Keratinocyte (primary cell): ENCODE data around the gene GCHFR. TPM values are rescaled to one million over a fixed set of nuclear protein-coding genes. Genes with fewer than 3 reads are reported as not detected.

Experiments
- DNase-seq: peaks from one replicate; pipeline ENCODE4 v3.0.0-alpha.2; 2011; ENCODE audit warnings: low read depth, missing footprints, low spot score
- FAIRE-seq: peaks from 2 replicates; lab custom pipeline; 2011; peaks lifted over from hg19 to GRCh38; lab: Jason Lieb, UNC
- H2AFZ ChIP-seq: 2 replicates; pipeline ENCODE4 v1.6.0; 2012; ENCODE audit warnings: low read length, control low read depth, inconsistent platforms; ENCODE audit not compliant: control insufficient read depth
- H3K27ac ChIP-seq: 2 replicates; pipeline ENCODE4 v1.5.1; 2011; ENCODE audit warnings: low read length; ENCODE audit not compliant: control insufficient read depth, insufficient read depth
- H3K27me3 ChIP-seq: 3 replicates; pipeline ENCODE4 v1.6.0; 2011; ENCODE audit warnings: low read length; ENCODE audit not compliant: control insufficient read depth, insufficient read depth; ENCODE audit errors: extremely low read depth
- H3K36me3 ChIP-seq, 2 experiments: 2 replicates in 1 of 2; 3 replicates in 1 of 2; pipeline ENCODE4 v1.5.1; 2011; ENCODE audit warnings: low read length in 2 of 2, mild to moderate bottlenecking in 1 of 2; ENCODE audit not compliant: control insufficient read depth in 2 of 2, insufficient read depth in 2 of 2; ENCODE audit errors: extremely low read depth in 1 of 2
- H3K4me1 ChIP-seq: 3 replicates; pipeline ENCODE4 v1.5.1; 2011; ENCODE audit warnings: low read length; ENCODE audit not compliant: control insufficient read depth, insufficient read depth; ENCODE audit errors: extremely low read depth
- H3K4me2 ChIP-seq: 3 replicates; pipeline ENCODE4 v1.6.0; 2011; ENCODE audit warnings: low read depth, low read length; ENCODE audit not compliant: control insufficient read depth, insufficient read depth; ENCODE audit errors: extremely low read depth
- H3K4me3 ChIP-seq, 3 experiments: fragments of 200-600 bp in 1 of 3; sonication (generic) in 1 of 3; 2 replicates in 2 of 3; 3 replicates in 1 of 3; pipeline ENCODE4 v1.5.1; 2011 to 2016; ENCODE audit warnings: low read length in 3 of 3, mild to moderate bottlenecking in 3 of 3, control low read depth in 2 of 3, inconsistent platforms in 1 of 3, low read depth in 1 of 3, mixed read lengths in 1 of 3, mixed run types in 1 of 3, moderate library complexity in 1 of 3; ENCODE audit not compliant: control insufficient read depth in 2 of 3, insufficient read depth in 2 of 3; ENCODE audit errors: extremely low read depth in 1 of 3
- H3K79me2 ChIP-seq: 2 replicates; pipeline ENCODE4 v1.6.0; 2012; ENCODE audit warnings: low read length; ENCODE audit not compliant: control insufficient read depth, insufficient read depth
- H3K9ac ChIP-seq: 3 replicates; pipeline ENCODE4 v1.6.0; 2011; ENCODE audit warnings: low read length; ENCODE audit not compliant: control insufficient read depth, insufficient read depth; ENCODE audit errors: extremely low read depth
- H3K9me1 ChIP-seq: 3 replicates; pipeline ENCODE4 v1.6.0; 2011; ENCODE audit warnings: low read length; ENCODE audit not compliant: control insufficient read depth, insufficient read depth; ENCODE audit errors: extremely low read depth
- H3K9me3 ChIP-seq: 2 replicates; pipeline ENCODE4 v1.5.1; 2012; ENCODE audit warnings: low read depth, low read length; ENCODE audit not compliant: control insufficient read depth
- H4K20me1 ChIP-seq: 3 replicates; pipeline ENCODE4 v1.6.0; 2011; ENCODE audit warnings: low read length; ENCODE audit not compliant: control insufficient read depth, insufficient read depth; ENCODE audit errors: extremely low read depth
- EZH2 ChIP-seq: IDR thresholded peaks from one replicate; pipeline ENCODE4 v1.6.1; 2012; ENCODE audit warnings: inconsistent platforms, mild to moderate bottlenecking, low read length, moderate library complexity
- dilution Hi-C: fragments of 300-500 bp; cut with MboI; formaldehyde crosslinking; loops from one replicate; pipeline ENCODE4 v1.7.0; 2020; ENCODE audit warnings: low sequenced_read_pairs; ENCODE audit not compliant: extremely low pct_ligation_motif_present
- polyA plus RNA-seq, 5 experiments: library from polyadenylated mRNA; depleted of rRNA in 3 of 5; stranded (reverse) in 3 of 5; stranded (forward) in 1 of 5; unstranded in 1 of 5; fragments of >200 nt; gene quantifications; 1 replicate in 1 of 5; 2 replicates in 3 of 5; 3 replicates in 1 of 5; pipeline versions ENCODE4 v1.2.1 to v1.2.3, GENCODE V29; 2011 to 2012; ENCODE audit warnings: missing spikeins in 2 of 5, low read depth in 1 of 5, low replicate concordance in 1 of 5
- TF ChIP-seq, protein P1 (sequence below), 3 experiments: IDR thresholded peaks in 1 of 3; conservative IDR thresholded peaks in 1 of 3; optimal IDR thresholded peaks in 1 of 3; 2 replicates in 2 of 3; 3 replicates in 1 of 3; pipeline versions ENCODE3 to v1.5.1; 2011; ENCODE audit warnings: low read length in 3 of 3, mild to moderate bottlenecking in 3 of 3, moderate library complexity in 2 of 3, control low read depth in 1 of 3, inconsistent platforms in 1 of 3; ENCODE audit not compliant: insufficient read depth in 2 of 3; ENCODE audit errors: extremely low read depth in 1 of 3

GCHFR gene
- polyA plus RNA-seq, 1 donor (not counting 4 experiments of a cell fraction or from before 2014, with no cell fraction given) = 2.7 TPM

DNA sequence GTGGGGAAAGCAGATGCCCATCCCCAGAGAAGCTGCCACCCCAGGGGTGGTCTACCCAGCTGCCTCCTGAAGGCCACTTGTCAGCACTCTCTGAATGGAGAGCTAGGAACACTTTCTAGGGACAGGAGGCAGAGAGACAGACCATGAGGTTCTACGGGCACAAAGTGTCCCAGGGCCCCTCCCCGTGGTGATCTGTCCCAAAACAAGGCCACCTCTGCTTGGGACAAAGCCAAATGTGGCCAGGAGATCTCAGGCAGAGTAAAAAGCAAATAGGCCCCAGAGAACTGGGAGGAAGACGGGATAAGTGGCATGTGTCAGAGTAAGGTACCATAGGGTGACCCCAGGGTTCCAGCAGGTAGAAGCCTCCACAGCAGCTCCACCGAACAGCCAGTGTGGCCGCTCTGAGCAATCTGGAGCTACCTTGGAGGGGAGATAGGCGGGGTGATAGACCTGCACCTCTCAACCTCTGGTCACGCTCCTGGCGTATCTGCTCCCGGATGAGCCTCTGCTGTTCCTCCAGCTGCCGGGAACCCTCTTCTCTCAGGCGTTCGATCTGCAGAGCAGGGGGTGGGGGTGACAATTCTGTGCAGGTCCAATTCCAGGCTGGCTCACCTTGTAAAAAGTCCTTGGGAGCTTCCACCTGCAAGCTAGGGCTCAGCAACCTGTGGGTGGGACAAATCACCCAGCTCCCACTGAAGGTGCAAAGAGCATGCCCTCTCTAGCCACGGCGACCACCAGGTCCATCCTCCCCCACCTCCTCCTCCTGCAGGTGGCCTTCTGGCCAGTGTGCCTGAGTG lies 12.1 kb downstream of the GCHFR start:
- H3K27ac ChIP-seq = peak overlapping the region; percentile 13
- no peak for TF ChIP-seq EZH2
- TF ChIP-seq, protein P1, sequence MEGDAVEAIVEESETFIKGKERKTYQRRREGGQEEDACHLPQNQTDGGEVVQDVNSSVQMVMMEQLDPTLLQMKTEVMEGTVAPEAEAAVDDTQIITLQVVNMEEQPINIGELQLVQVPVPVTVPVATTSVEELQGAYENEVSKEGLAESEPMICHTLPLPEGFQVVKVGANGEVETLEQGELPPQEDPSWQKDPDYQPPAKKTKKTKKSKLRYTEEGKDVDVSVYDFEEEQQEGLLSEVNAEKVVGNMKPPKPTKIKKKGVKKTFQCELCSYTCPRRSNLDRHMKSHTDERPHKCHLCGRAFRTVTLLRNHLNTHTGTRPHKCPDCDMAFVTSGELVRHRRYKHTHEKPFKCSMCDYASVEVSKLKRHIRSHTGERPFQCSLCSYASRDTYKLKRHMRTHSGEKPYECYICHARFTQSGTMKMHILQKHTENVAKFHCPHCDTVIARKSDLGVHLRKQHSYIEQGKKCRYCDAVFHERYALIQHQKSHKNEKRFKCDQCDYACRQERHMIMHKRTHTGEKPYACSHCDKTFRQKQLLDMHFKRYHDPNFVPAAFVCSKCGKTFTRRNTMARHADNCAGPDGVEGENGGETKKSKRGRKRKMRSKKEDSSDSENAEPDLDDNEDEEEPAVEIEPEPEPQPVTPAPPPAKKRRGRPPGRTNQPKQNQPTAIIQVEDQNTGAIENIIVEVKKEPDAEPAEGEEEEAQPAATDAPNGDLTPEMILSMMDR (optimal IDR thresholded peaks at IDR 0.05 in 1 of 3, IDR thresholded peaks at IDR 0.05 in 1 of 3, conservative IDR thresholded peaks at IDR 0.05 in 1 of 3; ENCODE audit: extremely low read depth in 1 of 3, insufficient read depth in 2 of 3, low read length in 3 of 3) = no peak
- H3K79me2 ChIP-seq = no peaks in the 10 kb centered on the region
- H3K4me2 ChIP-seq = no peak overlapping the region
- no peak overlapping the region for H3K4me3 ChIP-seq
- H3K27me3 ChIP-seq = no peaks in the 10 kb centered on the region
- dilution Hi-C loops = no loop called here
- H2AFZ ChIP-seq = no peak overlapping the region
- no peaks in the 10 kb centered on the region for H4K20me1 ChIP-seq
- no peaks in the 10 kb centered on the region for H3K9me1 ChIP-seq
- DNase-seq = no peak
- no peaks in the 10 kb centered on the region for H3K9me3 ChIP-seq
- no peak for FAIRE-seq
- peaks cover 11% of the 10 kb centered on the region for H3K4me1 ChIP-seq
- peak overlapping the region; percentile 55 for H3K9ac ChIP-seq
- H3K36me3 ChIP-seq = peaks cover 35 to 44% of the 10 kb centered on the region in 2 experiments

DNA sequence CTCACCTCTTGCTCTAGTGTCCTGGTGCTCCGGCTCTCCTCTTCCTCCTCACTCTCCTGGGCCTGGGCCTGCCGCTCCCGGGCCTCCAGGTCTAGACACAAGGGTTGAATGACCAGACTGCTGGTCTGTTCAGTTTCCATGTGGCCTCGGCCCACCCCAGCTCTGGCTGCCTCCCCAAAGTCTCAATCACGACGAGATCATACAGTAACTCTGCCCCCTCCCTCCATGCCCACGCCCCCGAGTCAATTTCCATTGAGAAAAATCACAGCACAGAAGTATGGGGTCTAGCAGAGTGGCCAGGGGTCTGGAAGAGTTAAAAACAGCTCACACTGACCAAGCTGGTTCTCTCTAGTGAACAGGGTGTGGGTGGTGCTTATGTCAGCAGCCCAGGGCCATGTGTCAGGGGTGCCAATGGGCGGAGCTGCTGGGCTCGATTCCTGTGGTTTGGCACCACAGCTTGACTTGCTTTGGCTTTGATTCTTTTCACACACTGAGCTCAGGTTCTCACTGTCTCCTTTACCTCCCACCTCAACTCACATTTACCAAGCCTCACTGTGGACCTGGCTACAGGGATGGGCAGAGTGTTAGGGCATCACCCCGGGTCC lies 12.8 kb downstream of the GCHFR start:
- peaks cover 11% of the 10 kb centered on the region for H3K4me1 ChIP-seq
- FAIRE-seq = peak; percentile 98
- H3K4me2 ChIP-seq = peak overlapping the region; percentile 38
- peak overlapping the region in 1 of 3 experiments; percentile 30 for H3K4me3 ChIP-seq
- DNase-seq = no peak
- no peak overlapping the region for H2AFZ ChIP-seq
- H3K27me3 ChIP-seq = no peaks in the 10 kb centered on the region
- dilution Hi-C loops = no loop called here
- no peaks in the 10 kb centered on the region for H3K9me1 ChIP-seq
- no peaks in the 10 kb centered on the region for H4K20me1 ChIP-seq
- H3K36me3 ChIP-seq = peaks cover 28 to 43% of the 10 kb centered on the region in 2 experiments
- H3K9me3 ChIP-seq = no peaks in the 10 kb centered on the region
- no peaks in the 10 kb centered on the region for H3K79me2 ChIP-seq
- H3K9ac ChIP-seq = peak overlapping the region; percentile 55
- peak overlapping the region; percentile 13 for H3K27ac ChIP-seq
- no peak for TF ChIP-seq EZH2
- TF ChIP-seq, protein P1 (optimal IDR thresholded peaks at IDR 0.05 in 1 of 3, IDR thresholded peaks at IDR 0.05 in 1 of 3, conservative IDR thresholded peaks at IDR 0.05 in 1 of 3; ENCODE audit: extremely low read depth in 1 of 3, insufficient read depth in 2 of 3, low read length in 3 of 3) = no peak
